OCI-LY7 (cell line): ENCODE data around the gene SERPINI1. TPM values are rescaled to one million over a fixed set of nuclear protein-coding genes. Genes with fewer than 3 reads are reported as not detected.
A peak's percentile ranks its signal among the peaks of the same experiment; 100 is the strongest.

Source experiments
- BruUV-seq: library from RNA; stranded (reverse); fragments of 400-500 nt; replicated peaks from 2 replicates; lab custom pipeline; 2021; lab: Mats Ljungman, UMichigan
- CTCF ChIA-PET: fragments of 300-600 bp; sonication (Branson Sonifier 250); formaldehyde crosslinking; loops from one replicate; lab custom pipeline; 2022; ENCODE audit warnings: antibody characterized with exemption; ENCODE audit not compliant: unreplicated experiment; lab: Charles Lee
- POLR2A ChIA-PET: fragments of 300-600 bp; sonication (Branson Sonifier 250); formaldehyde crosslinking; loops from one replicate; lab custom pipeline; 2022; ENCODE audit warnings: antibody characterized with exemption; lab: Charles Lee
- DNase-seq: peaks from one replicate; pipeline ENCODE4 v3.0.0-alpha.2; 2015; ENCODE audit warnings: low spot score
- H2AFZ ChIP-seq: fragments of 200-600 bp; sonication (generic), shearing (Covaris generic); 2 replicates; pipeline ENCODE4 v1.6.1; 2014; ENCODE audit warnings: mild to moderate bottlenecking, antibody characterized with exemption, low read length, moderate library complexity
- H3K27ac ChIP-seq: fragments of 200-600 bp; sonication (generic); 2 replicates; pipeline ENCODE4 v1.5.1; 2014; ENCODE audit warnings: mixed run types, low read depth, mild to moderate bottlenecking, moderate library complexity, low read length, inconsistent platforms; ENCODE audit not compliant: poor library complexity, severe bottlenecking
- H3K36me3 ChIP-seq: fragments of 200-600 bp; sonication (generic); 2 replicates; pipeline ENCODE4 v1.6.1; 2014; ENCODE audit warnings: mild to moderate bottlenecking, antibody characterized with exemption, low read length, moderate library complexity, mixed read lengths; ENCODE audit not compliant: insufficient read depth
- H3K4me1 ChIP-seq: fragments of 200-600 bp; sonication (generic); 2 replicates; pipeline ENCODE4 v1.5.1; 2014; ENCODE audit warnings: mild to moderate bottlenecking, low read length; ENCODE audit not compliant: insufficient read depth, poor library complexity, severe bottlenecking
- H3K4me2 ChIP-seq: fragments of 200-600 bp; sonication (generic); 2 replicates; pipeline ENCODE4 v1.6.1; 2014; ENCODE audit warnings: mild to moderate bottlenecking, low read length
- H3K4me3 ChIP-seq: fragments of 200-600 bp; sonication (generic); 2 replicates; pipeline ENCODE4 v1.5.1; 2014; ENCODE audit warnings: mild to moderate bottlenecking, low read depth, low read length; ENCODE audit not compliant: poor library complexity, severe bottlenecking
- H3K79me2 ChIP-seq: fragments of 200-600 bp; sonication (generic); 2 replicates; pipeline ENCODE4 v1.6.1; 2016; ENCODE audit warnings: low read depth, mild to moderate bottlenecking, low read length, moderate library complexity, mixed read lengths; ENCODE audit not compliant: insufficient read depth
- H3K9me2 ChIP-seq: fragments of 200-600 bp; sonication (generic); 2 replicates; pipeline ENCODE4 v1.6.1; 2016; ENCODE audit warnings: mild to moderate bottlenecking, low read length, mixed read lengths; ENCODE audit not compliant: insufficient read depth
- H3K9me3 ChIP-seq: fragments of 200-600 bp; sonication (generic); 2 replicates; pipeline ENCODE4 v1.6.1; 2014; ENCODE audit warnings: mild to moderate bottlenecking, mixed run types, low read length, mixed read lengths
- H4K20me1 ChIP-seq: fragments of 200-600 bp; sonication (generic); 2 replicates; pipeline ENCODE4 v1.6.1; 2014; ENCODE audit warnings: mild to moderate bottlenecking, antibody characterized with exemption, low read length, moderate library complexity, mixed read lengths; ENCODE audit not compliant: insufficient read depth
- EZH2phosphoT487 ChIP-seq: fragments of 200-600 bp; sonication (generic); IDR thresholded peaks from 2 replicates; pipeline ENCODE4 v1.6.1; 2018; ENCODE audit warnings: low read depth, borderline replicate concordance, mild to moderate bottlenecking, mixed run types, antibody characterized with exemption, low read length, moderate library complexity, mixed read lengths
- intact Hi-C: fragments of 100-400 bp; cut with micrococcal nuclease; formaldehyde crosslinking; loops from one replicate; pipeline ENCODE4 v1.10.0; 2022; ENCODE audit not compliant: unreplicated experiment
- total RNA-seq, 2 experiments: library from RNA; depleted of rRNA in 1 of 2; stranded (reverse); fragments of >200 nt in 1 of 2; shearing (Covaris generic) in 1 of 2; gene quantifications; 2 replicates each; pipeline ENCODE4 v1.2.3, GENCODE V29; 2014 to 2022
- TF ChIP-seq, protein P1 (sequence below): fragments of 200-600 bp; sonication (generic); conservative IDR thresholded peaks from 2 replicates; pipeline ENCODE4 v1.5.1; 2014; ENCODE audit warnings: mild to moderate bottlenecking, antibody characterized with exemption, low read length, moderate library complexity, mixed read lengths

SERPINI1 gene
- total RNA-seq, 2 experiments from 2014 or later, result 9.0 to 12.9 TPM

- H3K9me2 ChIP-seq, result no peaks in the 10 kb centered on the region
- intact Hi-C loops, result no loop called here
- no peak for DNase-seq
- H3K4me1 ChIP-seq, result peaks cover 73% of the 10 kb centered on the region
- ChIA-PET POLR2A (interaction anchor here (0.6 to 7.4 kb wide), 15 partner anchors 8 to 342 kb away, joined by 3 to 60 read pairs (median 4); partner anchors contain the start of genes PDCD10 and SERPINI1), CTCF (interaction anchor here (0.6 to 2.4 kb wide), 3 partner anchors 9 to 27 kb away, joined by 3 to 9 read pairs (median 4); no protein-coding TSS in a partner anchor)
- peaks cover 11% of the 10 kb centered on the region for H3K36me3 ChIP-seq
- H3K79me2 ChIP-seq, result peaks cover 21% of the 10 kb centered on the region; the same call in 1 of the 2 replicates
- peak overlapping the region; percentile 56 for H3K27ac ChIP-seq
- H3K4me2 ChIP-seq, result peak overlapping the region; percentile 73
- no peak overlapping the region for H3K4me3 ChIP-seq
- H2AFZ ChIP-seq, result peak overlapping the region; percentile 63; the same call in 1 of the 2 replicates
- no peaks in the 10 kb centered on the region for H4K20me1 ChIP-seq
- no TSS peak for BruUV-seq
- TF ChIP-seq, protein P1, sequence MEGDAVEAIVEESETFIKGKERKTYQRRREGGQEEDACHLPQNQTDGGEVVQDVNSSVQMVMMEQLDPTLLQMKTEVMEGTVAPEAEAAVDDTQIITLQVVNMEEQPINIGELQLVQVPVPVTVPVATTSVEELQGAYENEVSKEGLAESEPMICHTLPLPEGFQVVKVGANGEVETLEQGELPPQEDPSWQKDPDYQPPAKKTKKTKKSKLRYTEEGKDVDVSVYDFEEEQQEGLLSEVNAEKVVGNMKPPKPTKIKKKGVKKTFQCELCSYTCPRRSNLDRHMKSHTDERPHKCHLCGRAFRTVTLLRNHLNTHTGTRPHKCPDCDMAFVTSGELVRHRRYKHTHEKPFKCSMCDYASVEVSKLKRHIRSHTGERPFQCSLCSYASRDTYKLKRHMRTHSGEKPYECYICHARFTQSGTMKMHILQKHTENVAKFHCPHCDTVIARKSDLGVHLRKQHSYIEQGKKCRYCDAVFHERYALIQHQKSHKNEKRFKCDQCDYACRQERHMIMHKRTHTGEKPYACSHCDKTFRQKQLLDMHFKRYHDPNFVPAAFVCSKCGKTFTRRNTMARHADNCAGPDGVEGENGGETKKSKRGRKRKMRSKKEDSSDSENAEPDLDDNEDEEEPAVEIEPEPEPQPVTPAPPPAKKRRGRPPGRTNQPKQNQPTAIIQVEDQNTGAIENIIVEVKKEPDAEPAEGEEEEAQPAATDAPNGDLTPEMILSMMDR, result no peak
- no peak for TF ChIP-seq EZH2phosphoT487
- peaks cover 20% of the 10 kb centered on the region; the same call in 1 of the 2 replicates for H3K9me3 ChIP-seq
Measured at GRCh38 chr3:167749209-167749608, 13.7 kb downstream of the SERPINI1 start.

DNA sequence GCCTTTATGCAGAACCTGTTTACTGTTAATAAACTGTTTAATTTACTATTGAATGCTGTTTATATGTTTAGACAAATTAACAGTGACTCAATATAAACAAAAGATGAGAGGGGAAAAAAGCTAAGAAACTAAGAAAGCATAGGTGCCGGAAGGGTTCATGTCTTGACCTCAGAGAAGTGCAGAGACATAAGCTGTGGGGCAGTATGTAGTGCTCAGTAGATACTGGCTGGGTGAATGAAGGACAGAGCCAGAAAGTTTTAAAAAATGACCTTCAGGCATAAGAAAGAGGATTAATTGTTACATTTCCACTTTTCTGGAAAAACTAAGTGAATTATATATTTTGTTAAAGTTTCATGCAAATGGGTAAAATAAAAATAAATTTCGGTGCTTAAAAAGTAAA lies 14.2 kb downstream of the SERPINI1 start:
- Histone ChIP-seq H4K20me1 (no peaks in the 10 kb centered on the region), H2AFZ (peak overlapping the region; percentile 63; the same call in 1 of the 2 replicates), H3K79me2 (peaks cover 19% of the 10 kb centered on the region; the same call in 1 of the 2 replicates), H3K36me3 (peaks cover 11% of the 10 kb centered on the region), H3K9me2 (no peaks in the 10 kb centered on the region), H3K4me1 (peaks cover 78% of the 10 kb centered on the region), H3K4me2 (peak overlapping the region; percentile 73), H3K9me3 (peaks cover 20% of the 10 kb centered on the region; the same call in 1 of the 2 replicates), H3K27ac (peak overlapping the region; percentile 56), H3K4me3 (peak overlapping the region; percentile 55)
- BruUV-seq, result no TSS peak
- ChIA-PET CTCF (interaction anchor here (1.5 to 2.4 kb wide), 2 partner anchors 9 to 20 kb away, joined by 3 to 9 read pairs; no protein-coding TSS in a partner anchor), POLR2A (interaction anchor here (0.5 to 7.4 kb wide), 15 partner anchors 9 to 341 kb away, joined by 3 to 60 read pairs (median 4); partner anchors contain the start of genes PDCD10 and SERPINI1)
- DNase-seq, result no peak
- no peak for TF ChIP-seq EZH2phosphoT487
- TF ChIP-seq, protein P1, result no peak
- intact Hi-C loops, result loop anchor here (1.0 kb wide), 1 partner anchor 14 kb away; the partner anchor contains the start of gene SERPINI1
